HFFc6 (cell line): Measurements from ENCODE around the gene MPO. TPM values are rescaled to one million over a fixed set of nuclear protein-coding genes. Genes with fewer than 3 reads are reported as not detected.

Source experiments
- DNase-seq: peaks from one replicate; pipeline ENCODE4 v3.0.0-alpha.2; 2018
- H3K27ac Mint-ChIP-seq: 2 replicates; pipeline ENCODE4 v1.8.0; 2020; ENCODE audit warnings: mild to moderate bottlenecking, mixed read lengths
- H3K27me3 Mint-ChIP-seq: 2 replicates; pipeline ENCODE4 v1.8.0; 2021; ENCODE audit warnings: mild to moderate bottlenecking, moderate library complexity, mixed read lengths; ENCODE audit not compliant: insufficient read depth
- H3K36me3 Mint-ChIP-seq: 2 replicates; pipeline ENCODE4 v1.8.0; 2021; ENCODE audit warnings: low read depth, mixed read lengths
- H3K4me1 Mint-ChIP-seq: 2 replicates; pipeline ENCODE4 v1.8.0; 2020; ENCODE audit warnings: low read depth, mixed read lengths
- H3K4me3 Mint-ChIP-seq: 2 replicates; pipeline ENCODE4 v1.8.0; 2020; ENCODE audit warnings: mild to moderate bottlenecking, moderate library complexity, mixed read lengths
- H3K9me3 Mint-ChIP-seq: 2 replicates; pipeline ENCODE4 v1.8.0; 2020; ENCODE audit warnings: mild to moderate bottlenecking, mixed read lengths
- total RNA-seq, 6 experiments: library from RNA; stranded (reverse); fragmentation: NEBNext Ultra II Directional; extraction: Animal tissue kit (Norgen Biotek cat#: 25700); gene quantifications; 2 replicates in 1 of 6; 3 replicates in 5 of 6; pipeline ENCODE4 v1.2.3, GENCODE V29; 2021
- TF ChIP-seq, protein P1 (sequence below): fragments of 200-600 bp; sonication (generic); IDR thresholded peaks from 2 replicates; pipeline ENCODE4 v1.5.0; 2021; ENCODE audit warnings: antibody characterized with exemption, mild to moderate bottlenecking

MPO gene
- total RNA-seq, 6 experiments from 2014 or later: not detected

GRCh38 chr17:58265902-58266875, 14.5 kb downstream of the MPO start:
- peaks cover 41% of the 10 kb centered on the region for H3K27me3 Mint-ChIP-seq

GRCh38 chr17:58265271-58265670, 15.5 kb downstream of the MPO start:
- Mint-ChIP-seq H3K27me3 (peaks cover 37% of the 10 kb centered on the region), H3K36me3 (no peaks in the 10 kb centered on the region), H3K27ac (no peak overlapping the region), H3K4me1 (no peaks in the 10 kb centered on the region), H3K4me3 (no peak overlapping the region), H3K9me3 (no peaks in the 10 kb centered on the region)
- TF ChIP-seq, protein P1, sequence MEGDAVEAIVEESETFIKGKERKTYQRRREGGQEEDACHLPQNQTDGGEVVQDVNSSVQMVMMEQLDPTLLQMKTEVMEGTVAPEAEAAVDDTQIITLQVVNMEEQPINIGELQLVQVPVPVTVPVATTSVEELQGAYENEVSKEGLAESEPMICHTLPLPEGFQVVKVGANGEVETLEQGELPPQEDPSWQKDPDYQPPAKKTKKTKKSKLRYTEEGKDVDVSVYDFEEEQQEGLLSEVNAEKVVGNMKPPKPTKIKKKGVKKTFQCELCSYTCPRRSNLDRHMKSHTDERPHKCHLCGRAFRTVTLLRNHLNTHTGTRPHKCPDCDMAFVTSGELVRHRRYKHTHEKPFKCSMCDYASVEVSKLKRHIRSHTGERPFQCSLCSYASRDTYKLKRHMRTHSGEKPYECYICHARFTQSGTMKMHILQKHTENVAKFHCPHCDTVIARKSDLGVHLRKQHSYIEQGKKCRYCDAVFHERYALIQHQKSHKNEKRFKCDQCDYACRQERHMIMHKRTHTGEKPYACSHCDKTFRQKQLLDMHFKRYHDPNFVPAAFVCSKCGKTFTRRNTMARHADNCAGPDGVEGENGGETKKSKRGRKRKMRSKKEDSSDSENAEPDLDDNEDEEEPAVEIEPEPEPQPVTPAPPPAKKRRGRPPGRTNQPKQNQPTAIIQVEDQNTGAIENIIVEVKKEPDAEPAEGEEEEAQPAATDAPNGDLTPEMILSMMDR: no peak
- no peak for DNase-seq

More at GRCh38 chr17:58265902-58266875, 14.5 kb downstream of the MPO start:
- DNase-seq: no peak
- no peaks in the 10 kb centered on the region for H3K9me3 Mint-ChIP-seq
- no peak overlapping the region for H3K4me3 Mint-ChIP-seq
- no peaks in the 10 kb centered on the region for H3K4me1 Mint-ChIP-seq
- TF ChIP-seq, protein P1: no peak
- H3K27ac Mint-ChIP-seq: no peak overlapping the region
- H3K36me3 Mint-ChIP-seq: no peaks in the 10 kb centered on the region

DNA sequence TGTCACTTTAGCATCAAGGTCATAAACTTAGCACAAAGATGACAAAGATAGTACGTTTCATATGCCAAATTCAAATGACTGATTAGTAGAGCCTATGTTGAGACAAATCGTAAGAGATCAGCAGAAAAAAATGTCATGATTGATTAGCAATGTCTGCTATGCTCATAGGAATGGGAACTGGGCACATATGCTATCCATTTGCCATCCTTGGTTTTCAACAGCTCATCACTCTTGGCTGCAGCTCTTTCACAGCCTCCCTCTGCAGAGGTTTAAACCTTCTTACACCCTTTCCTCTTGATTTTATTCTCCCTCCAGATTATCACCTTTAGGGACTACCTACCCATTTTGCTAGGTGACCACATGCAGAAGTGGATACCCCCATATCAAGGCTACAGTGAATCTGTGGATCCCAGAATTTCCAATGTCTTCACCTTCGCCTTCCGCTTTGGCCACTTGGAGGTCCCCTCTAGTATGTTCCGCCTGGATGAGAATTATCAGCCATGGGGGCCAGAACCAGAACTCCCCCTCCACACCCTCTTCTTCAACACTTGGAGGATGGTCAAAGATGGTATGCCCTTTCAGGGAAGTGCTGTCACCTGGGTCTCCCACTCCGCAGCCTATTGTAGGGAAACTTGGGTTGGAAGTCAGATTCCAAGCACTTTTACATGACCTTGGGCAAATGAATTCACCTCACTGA, 16.2 kb downstream of the MPO start:
- no peak overlapping the region for H3K4me3 Mint-ChIP-seq
- no peak overlapping the region for H3K27ac Mint-ChIP-seq
- no peaks in the 10 kb centered on the region for H3K9me3 Mint-ChIP-seq
- H3K4me1 Mint-ChIP-seq: no peaks in the 10 kb centered on the region
- no peak for DNase-seq
- TF ChIP-seq, protein P1: no peak
- peaks cover 34% of the 10 kb centered on the region for H3K27me3 Mint-ChIP-seq
- H3K36me3 Mint-ChIP-seq: no peaks in the 10 kb centered on the region

- no peak overlapping the region for H3K27ac Mint-ChIP-seq
- no peaks in the 10 kb centered on the region for H3K4me1 Mint-ChIP-seq
- TF ChIP-seq, protein P1: no peak
- peaks cover 36% of the 10 kb centered on the region for H3K27me3 Mint-ChIP-seq
- H3K36me3 Mint-ChIP-seq: no peaks in the 10 kb centered on the region
- no peak for DNase-seq
- H3K9me3 Mint-ChIP-seq: no peaks in the 10 kb centered on the region
- H3K4me3 Mint-ChIP-seq: no peak overlapping the region
These were observed 17.0 kb downstream of the MPO start for GRCh38 chr17:58263773-58264172.

- DNase-seq: no peak
- no peaks in the 10 kb centered on the region for H3K4me1 Mint-ChIP-seq
- TF ChIP-seq, protein P1: no peak
- H3K27ac Mint-ChIP-seq: no peak overlapping the region
- H3K27me3 Mint-ChIP-seq: peaks cover 37% of the 10 kb centered on the region
- H3K9me3 Mint-ChIP-seq: no peaks in the 10 kb centered on the region
- H3K36me3 Mint-ChIP-seq: no peaks in the 10 kb centered on the region
- no peak overlapping the region for H3K4me3 Mint-ChIP-seq
These were observed 18.6 kb downstream of the MPO start for GRCh38 chr17:58262149-58262548.
